Adrenal gland (tissue), 5 donors: ENCODE measurements around the gene LAMTOR2.

Source experiments
- POLR2A ChIP-seq, 2 donors: fragments of 450-650 bp; IDR thresholded peaks; one replicate each; pipeline ENCODE4 v1.6.1; 2017; ENCODE audit warnings: antibody characterized with exemption in 2 of 2, mild to moderate bottlenecking in 2 of 2, moderate library complexity in 1 of 2
- TF ChIP-seq, protein P1 (sequence below), 6 experiments: fragments of 450-650 bp in 4 of 6; fragments of 200-600 bp in 2 of 6; sonication (generic) in 1 of 6; IDR thresholded peaks; 1 replicate in 5 of 6; 2 replicates in 1 of 6; pipeline versions ENCODE4 v1.5.1 to v1.8.0; 2016 to 2021; ENCODE audit warnings: antibody characterized with exemption in 6 of 6, mild to moderate bottlenecking in 2 of 6, moderate library complexity in 1 of 6
- donor health status: DM: no; HTN: no; CAD: no.

DNA sequence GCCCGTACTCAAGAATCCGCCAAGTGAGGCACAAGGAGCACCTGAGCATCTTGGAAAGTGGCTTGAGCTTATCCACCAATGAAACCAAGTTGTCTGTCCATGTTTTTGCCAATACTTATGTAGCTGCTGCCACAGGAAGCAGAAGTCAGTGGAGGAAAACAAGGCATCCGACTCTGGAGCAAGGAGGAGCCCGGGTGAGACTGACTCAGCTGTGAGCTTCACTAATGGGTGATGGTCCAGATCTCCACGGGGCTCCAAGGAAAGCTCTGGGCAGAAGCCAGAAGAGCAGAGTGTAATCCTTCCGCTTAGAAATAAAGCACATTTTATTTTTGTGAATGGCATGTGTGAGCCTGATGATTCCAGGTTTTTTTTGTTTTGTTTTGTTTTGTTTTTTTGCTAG is 21.6 kb upstream of the LAMTOR2 start:
- TF ChIP-seq, protein P1, sequence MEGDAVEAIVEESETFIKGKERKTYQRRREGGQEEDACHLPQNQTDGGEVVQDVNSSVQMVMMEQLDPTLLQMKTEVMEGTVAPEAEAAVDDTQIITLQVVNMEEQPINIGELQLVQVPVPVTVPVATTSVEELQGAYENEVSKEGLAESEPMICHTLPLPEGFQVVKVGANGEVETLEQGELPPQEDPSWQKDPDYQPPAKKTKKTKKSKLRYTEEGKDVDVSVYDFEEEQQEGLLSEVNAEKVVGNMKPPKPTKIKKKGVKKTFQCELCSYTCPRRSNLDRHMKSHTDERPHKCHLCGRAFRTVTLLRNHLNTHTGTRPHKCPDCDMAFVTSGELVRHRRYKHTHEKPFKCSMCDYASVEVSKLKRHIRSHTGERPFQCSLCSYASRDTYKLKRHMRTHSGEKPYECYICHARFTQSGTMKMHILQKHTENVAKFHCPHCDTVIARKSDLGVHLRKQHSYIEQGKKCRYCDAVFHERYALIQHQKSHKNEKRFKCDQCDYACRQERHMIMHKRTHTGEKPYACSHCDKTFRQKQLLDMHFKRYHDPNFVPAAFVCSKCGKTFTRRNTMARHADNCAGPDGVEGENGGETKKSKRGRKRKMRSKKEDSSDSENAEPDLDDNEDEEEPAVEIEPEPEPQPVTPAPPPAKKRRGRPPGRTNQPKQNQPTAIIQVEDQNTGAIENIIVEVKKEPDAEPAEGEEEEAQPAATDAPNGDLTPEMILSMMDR (IDR thresholded peaks at IDR 0.05), result no peak
- TF ChIP-seq POLR2A (IDR thresholded peaks at IDR 0.05), result no peak
